HEK293 (cell line): ENCODE data around the gene TMUB1.

ENCODE experiments used
- CTCF ChIA-PET: fragments of 350-600 bp; formaldehyde crosslinking; extraction: SDS; loops from one replicate; lab custom pipeline; 2021; ENCODE audit warnings: antibody characterized with exemption; lab: Yijun Ruan, JAX
- POLR2A ChIA-PET: fragments of 300-600 bp; formaldehyde crosslinking; extraction: SDS; loops from one replicate; lab custom pipeline; 2020; ENCODE audit warnings: antibody characterized with exemption, inconsistent platforms; lab: Yijun Ruan, JAX
- H3K27ac ChIP-seq: fragments of 200-500 bp; sonication (Bioruptor generic); 2 replicates; pipeline ENCODE4 v1.5.1; 2014; ENCODE audit warnings: low read depth, low read length, control low read depth, inconsistent platforms; ENCODE audit errors: extremely low read depth
- H3K36me3 ChIP-seq, 2 experiments: fragments of 200-500 bp in 1 of 2; sonication (Bioruptor generic) in 1 of 2; 1 replicate in 1 of 2; 2 replicates in 1 of 2; pipeline ENCODE4 v1.5.1; 2014 to 2017; ENCODE audit warnings: inconsistent platforms in 2 of 2, low read length in 2 of 2; ENCODE audit not compliant: control insufficient read depth in 2 of 2, insufficient read depth in 1 of 2
- H3K4me1 ChIP-seq: fragments of 200-500 bp; sonication (Bioruptor generic); 2 replicates; pipeline ENCODE4 v1.5.1; 2014; ENCODE audit warnings: mild to moderate bottlenecking, low read length, inconsistent platforms; ENCODE audit not compliant: control insufficient read depth, insufficient read depth
- H3K4me3 ChIP-seq: 2 replicates; pipeline ENCODE4 v1.5.1; 2011; ENCODE audit warnings: low read depth, mild to moderate bottlenecking, control low read depth, low read length, moderate library complexity
- H3K9me3 ChIP-seq: fragments of 200-500 bp; sonication (Bioruptor generic); 2 replicates; pipeline ENCODE4 v1.5.1; 2014; ENCODE audit warnings: low read depth, low read length, inconsistent platforms; ENCODE audit not compliant: control insufficient read depth, insufficient read depth
- GLIS1 ChIP-seq: fragments of 450-650 bp; formaldehyde crosslinking; IDR thresholded peaks from 2 replicates; pipeline ENCODE4 v1.5.1; 2016; ENCODE audit warnings: missing biosample characterization, missing genetic modification characterization
- GLIS2 ChIP-seq: fragments of 450-650 bp; formaldehyde crosslinking; IDR thresholded peaks from 2 replicates; pipeline ENCODE4 v1.5.1; 2016; ENCODE audit warnings: missing biosample characterization, missing genetic modification characterization
- HOXD13 ChIP-seq: sonication (generic); formaldehyde crosslinking; IDR thresholded peaks from 2 replicates; pipeline ENCODE4 v1.8.0; 2022; ENCODE audit warnings: missing genetic modification reagents, borderline replicate concordance
- KLF10 ChIP-seq: fragments of 450-650 bp; IDR thresholded peaks from 2 replicates; pipeline ENCODE4 v1.5.1; 2018; ENCODE audit warnings: missing biosample characterization, mild to moderate bottlenecking, missing genetic modification characterization
- OSR2 ChIP-seq: fragments of 450-650 bp; formaldehyde crosslinking; IDR thresholded peaks from 2 replicates; pipeline ENCODE4 v1.5.1; 2016; ENCODE audit warnings: missing biosample characterization, missing genetic modification characterization
- SALL2 ChIP-seq: fragments of 450-650 bp; formaldehyde crosslinking; IDR thresholded peaks from 2 replicates; pipeline ENCODE4 v1.5.0; 2017; ENCODE audit warnings: missing biosample characterization, mild to moderate bottlenecking, missing genetic modification characterization, borderline replicate concordance
- ZNF157 ChIP-seq: fragments of 450-650 bp; formaldehyde crosslinking; IDR thresholded peaks from 2 replicates; pipeline ENCODE4 v1.5.1; 2016; ENCODE audit warnings: missing biosample characterization, missing genetic modification characterization
- ZNF175 ChIP-seq: fragments of 450-650 bp; formaldehyde crosslinking; IDR thresholded peaks from 2 replicates; pipeline ENCODE4 v1.5.1; 2016; ENCODE audit warnings: missing biosample characterization, missing genetic modification characterization
- ZNF19 ChIP-seq: fragments of 450-650 bp; formaldehyde crosslinking; IDR thresholded peaks from 2 replicates; pipeline ENCODE4; 2016; ENCODE audit warnings: missing biosample characterization, missing genetic modification characterization, low read depth
- ZNF274 ChIP-seq, 2 experiments: fragments of 200-500 bp in 1 of 2; fragments of 450-650 bp in 1 of 2; sonication (Bioruptor generic) in 1 of 2; formaldehyde crosslinking in 1 of 2; IDR thresholded peaks; 2 replicates each; pipeline versions ENCODE4 v1.5.1 to v1.6.1; 2014 to 2016; ENCODE audit warnings: borderline replicate concordance in 1 of 2, inconsistent platforms in 1 of 2, low read length in 1 of 2, missing biosample characterization in 1 of 2, missing genetic modification characterization in 1 of 2
- ZNF473 ChIP-seq: fragments of 450-650 bp; formaldehyde crosslinking; IDR thresholded peaks from 2 replicates; pipeline ENCODE4 v1.5.1; 2017; ENCODE audit warnings: missing biosample characterization, missing genetic modification characterization
- ZNF501 ChIP-seq: fragments of 450-650 bp; formaldehyde crosslinking; IDR thresholded peaks from 2 replicates; pipeline ENCODE4 v1.5.1; 2016; ENCODE audit warnings: missing biosample characterization, missing genetic modification characterization
- ZNF510 ChIP-seq: fragments of 450-650 bp; formaldehyde crosslinking; IDR thresholded peaks from 2 replicates; pipeline ENCODE4 v1.5.1; 2018; ENCODE audit warnings: mild to moderate bottlenecking, missing genetic modification characterization, missing biosample characterization; ENCODE audit not compliant: insufficient replicate concordance
- ZNF521 ChIP-seq: fragments of 450-650 bp; formaldehyde crosslinking; IDR thresholded peaks from 2 replicates; pipeline ENCODE4 v1.5.1; 2017; ENCODE audit warnings: missing biosample characterization, mild to moderate bottlenecking, missing genetic modification characterization
- ZNF544 ChIP-seq: fragments of 450-650 bp; formaldehyde crosslinking; IDR thresholded peaks from 2 replicates; pipeline ENCODE4 v1.5.0; 2017; ENCODE audit warnings: missing biosample characterization, missing genetic modification characterization
- ZNF571 ChIP-seq: fragments of 450-650 bp; formaldehyde crosslinking; IDR thresholded peaks from 2 replicates; pipeline ENCODE4 v1.5.0; 2017; ENCODE audit warnings: missing biosample characterization, missing genetic modification characterization
- ZNF664 ChIP-seq: fragments of 450-650 bp; formaldehyde crosslinking; IDR thresholded peaks from 2 replicates; pipeline ENCODE4 v1.5.1; 2016; ENCODE audit warnings: missing biosample characterization, missing genetic modification characterization
- ZNF670 ChIP-seq: fragments of 450-650 bp; formaldehyde crosslinking; IDR thresholded peaks from 2 replicates; pipeline ENCODE4 v1.5.1; 2016; ENCODE audit warnings: missing biosample characterization, missing genetic modification characterization, low read depth
- ZNF791 ChIP-seq: fragments of 450-650 bp; formaldehyde crosslinking; IDR thresholded peaks from 2 replicates; pipeline ENCODE4 v1.5.1; 2016; ENCODE audit warnings: missing biosample characterization, missing genetic modification characterization
- ZSCAN16 ChIP-seq: fragments of 450-650 bp; formaldehyde crosslinking; IDR thresholded peaks from 2 replicates; pipeline ENCODE4 v1.5.1; 2016; ENCODE audit warnings: missing biosample characterization, missing genetic modification characterization
- TF ChIP-seq, protein P1 (sequence below): fragments of 450-650 bp; formaldehyde crosslinking; IDR thresholded peaks from 2 replicates; pipeline ENCODE4 v1.5.1; 2016; ENCODE audit warnings: missing biosample characterization, missing genetic modification characterization
- TF ChIP-seq, protein P2 (sequence below): fragments of 450-650 bp; formaldehyde crosslinking; IDR thresholded peaks from 2 replicates; pipeline ENCODE4 v1.5.1; 2016; ENCODE audit warnings: missing biosample characterization, missing genetic modification characterization
- TF ChIP-seq, protein P3 (sequence below): fragments of 450-650 bp; formaldehyde crosslinking; IDR thresholded peaks from 2 replicates; pipeline ENCODE4 v1.5.1; 2016; ENCODE audit warnings: missing biosample characterization, missing genetic modification characterization
- TF ChIP-seq, protein P4 (sequence below): fragments of 450-650 bp; formaldehyde crosslinking; IDR thresholded peaks from 2 replicates; pipeline ENCODE4; 2016; ENCODE audit warnings: missing biosample characterization, missing genetic modification characterization
- TF ChIP-seq, protein P5 (sequence below): IDR thresholded peaks from 2 replicates; pipeline ENCODE4 v1.6.1; 2011; ENCODE audit warnings: mild to moderate bottlenecking, low read depth, low read length, borderline replicate concordance
- TF ChIP-seq, protein P6 (sequence below): fragments of 450-650 bp; formaldehyde crosslinking; IDR thresholded peaks from 2 replicates; pipeline ENCODE4 v1.5.1; 2016; ENCODE audit warnings: missing biosample characterization, missing genetic modification characterization

The TMUB1 gene

DNA sequence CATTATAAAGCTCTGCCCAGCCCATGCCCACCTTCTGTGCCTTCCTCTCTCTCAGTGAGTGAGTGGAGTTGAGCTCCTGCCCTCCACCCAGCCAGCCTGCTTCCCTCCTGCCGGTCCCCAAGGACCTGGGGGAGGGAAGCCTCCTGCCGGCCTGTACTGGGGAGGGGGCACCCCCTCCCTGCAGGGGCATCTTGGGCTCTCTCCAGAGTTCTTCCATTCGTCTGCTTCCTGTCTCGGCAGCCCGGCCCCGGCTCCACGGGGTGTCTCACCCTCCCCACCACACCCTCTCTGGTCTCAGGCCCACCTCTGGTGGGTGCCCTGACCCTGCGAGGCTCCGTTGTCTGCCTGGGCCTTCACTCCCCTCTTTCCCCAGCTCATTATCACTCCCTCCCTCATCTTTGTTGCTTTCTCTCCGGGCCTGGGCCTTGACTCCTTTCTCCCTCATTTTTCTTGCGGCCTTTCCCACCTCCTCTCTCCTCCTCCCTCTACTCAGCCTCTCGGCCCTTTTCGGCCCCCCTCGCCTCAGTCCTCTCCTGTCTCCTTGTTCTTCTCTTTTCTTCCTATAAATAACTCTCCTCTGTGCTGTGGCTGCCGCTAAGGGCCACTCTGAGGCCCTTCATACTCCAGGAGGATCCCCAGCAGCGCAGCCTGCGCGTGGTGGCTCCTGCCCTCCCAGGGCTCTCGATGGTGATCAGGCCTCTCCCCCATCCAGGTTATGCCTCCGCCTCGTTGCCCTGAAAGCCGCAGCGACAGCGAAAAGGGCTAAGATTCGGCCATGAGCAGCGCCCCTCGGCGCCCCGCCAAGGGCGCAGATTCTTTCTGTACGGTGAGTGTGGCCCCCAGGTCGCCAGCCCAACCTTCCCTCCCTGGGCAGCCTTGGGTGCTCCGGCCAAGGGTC is 21.8 kb downstream of the TMUB1 start:
- ChIA-PET CTCF (interaction anchor here (0.9 to 2.3 kb wide), 5 partner anchors 16 to 53 kb away, joined by 3 to 14 read pairs (median 5); no protein-coding TSS in a partner anchor), POLR2A (interaction anchor here (1.3 to 3.4 kb wide), 6 partner anchors 12 to 33 kb away, joined by 4 to 22 read pairs (median 8); partner anchors contain the start of genes ABCB8 and FASTK)
- no peak overlapping the region for H3K27ac ChIP-seq
- H3K36me3 ChIP-seq: peaks cover 0 to 45% of the 10 kb centered on the region in 2 experiments; a peak in 1 of 3 replicates
- no peaks in the 10 kb centered on the region for H3K9me3 ChIP-seq
- no peaks in the 10 kb centered on the region; the same call in 1 of the 2 replicates for H3K4me1 ChIP-seq
- H3K4me3 ChIP-seq: no peak overlapping the region
- TF ChIP-seq, protein P1, sequence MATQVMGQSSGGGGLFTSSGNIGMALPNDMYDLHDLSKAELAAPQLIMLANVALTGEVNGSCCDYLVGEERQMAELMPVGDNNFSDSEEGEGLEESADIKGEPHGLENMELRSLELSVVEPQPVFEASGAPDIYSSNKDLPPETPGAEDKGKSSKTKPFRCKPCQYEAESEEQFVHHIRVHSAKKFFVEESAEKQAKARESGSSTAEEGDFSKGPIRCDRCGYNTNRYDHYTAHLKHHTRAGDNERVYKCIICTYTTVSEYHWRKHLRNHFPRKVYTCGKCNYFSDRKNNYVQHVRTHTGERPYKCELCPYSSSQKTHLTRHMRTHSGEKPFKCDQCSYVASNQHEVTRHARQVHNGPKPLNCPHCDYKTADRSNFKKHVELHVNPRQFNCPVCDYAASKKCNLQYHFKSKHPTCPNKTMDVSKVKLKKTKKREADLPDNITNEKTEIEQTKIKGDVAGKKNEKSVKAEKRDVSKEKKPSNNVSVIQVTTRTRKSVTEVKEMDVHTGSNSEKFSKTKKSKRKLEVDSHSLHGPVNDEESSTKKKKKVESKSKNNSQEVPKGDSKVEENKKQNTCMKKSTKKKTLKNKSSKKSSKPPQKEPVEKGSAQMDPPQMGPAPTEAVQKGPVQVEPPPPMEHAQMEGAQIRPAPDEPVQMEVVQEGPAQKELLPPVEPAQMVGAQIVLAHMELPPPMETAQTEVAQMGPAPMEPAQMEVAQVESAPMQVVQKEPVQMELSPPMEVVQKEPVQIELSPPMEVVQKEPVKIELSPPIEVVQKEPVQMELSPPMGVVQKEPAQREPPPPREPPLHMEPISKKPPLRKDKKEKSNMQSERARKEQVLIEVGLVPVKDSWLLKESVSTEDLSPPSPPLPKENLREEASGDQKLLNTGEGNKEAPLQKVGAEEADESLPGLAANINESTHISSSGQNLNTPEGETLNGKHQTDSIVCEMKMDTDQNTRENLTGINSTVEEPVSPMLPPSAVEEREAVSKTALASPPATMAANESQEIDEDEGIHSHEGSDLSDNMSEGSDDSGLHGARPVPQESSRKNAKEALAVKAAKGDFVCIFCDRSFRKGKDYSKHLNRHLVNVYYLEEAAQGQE (tag by site-specific recombination): no peak
- TF ChIP-seq, protein P2, sequence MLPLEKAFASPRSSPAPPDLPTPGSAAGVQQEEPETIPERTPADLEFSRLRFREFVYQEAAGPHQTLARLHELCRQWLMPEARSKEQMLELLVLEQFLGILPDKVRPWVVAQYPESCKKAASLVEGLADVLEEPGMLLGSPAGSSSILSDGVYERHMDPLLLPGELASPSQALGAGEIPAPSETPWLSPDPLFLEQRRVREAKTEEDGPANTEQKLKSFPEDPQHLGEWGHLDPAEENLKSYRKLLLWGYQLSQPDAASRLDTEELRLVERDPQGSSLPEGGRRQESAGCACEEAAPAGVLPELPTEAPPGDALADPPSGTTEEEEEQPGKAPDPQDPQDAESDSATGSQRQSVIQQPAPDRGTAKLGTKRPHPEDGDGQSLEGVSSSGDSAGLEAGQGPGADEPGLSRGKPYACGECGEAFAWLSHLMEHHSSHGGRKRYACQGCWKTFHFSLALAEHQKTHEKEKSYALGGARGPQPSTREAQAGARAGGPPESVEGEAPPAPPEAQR: no peak
- TF ChIP-seq OSR2 (tag by site-specific recombination): no peak
- TF ChIP-seq SALL2 (tag by site-specific recombination): no peak
- no peak for TF ChIP-seq HOXD13
- no peak for TF ChIP-seq ZNF473 (tag by site-specific recombination)
- 0 out of 2 replicates have a peak, but pooled peaks have one; percentile 18 for TF ChIP-seq GLIS2 (tag by site-specific recombination)
- TF ChIP-seq ZNF274 (IDR thresholded peaks at IDR 0.05; ENCODE audit: low read length): no peak
- TF ChIP-seq ZNF274 (tag by site-specific recombination; IDR thresholded peaks at IDR 0.05; ENCODE audit: borderline replicate concordance): no peak
- TF ChIP-seq ZNF670 (tag by site-specific recombination): no peak
- TF ChIP-seq, protein P3, sequence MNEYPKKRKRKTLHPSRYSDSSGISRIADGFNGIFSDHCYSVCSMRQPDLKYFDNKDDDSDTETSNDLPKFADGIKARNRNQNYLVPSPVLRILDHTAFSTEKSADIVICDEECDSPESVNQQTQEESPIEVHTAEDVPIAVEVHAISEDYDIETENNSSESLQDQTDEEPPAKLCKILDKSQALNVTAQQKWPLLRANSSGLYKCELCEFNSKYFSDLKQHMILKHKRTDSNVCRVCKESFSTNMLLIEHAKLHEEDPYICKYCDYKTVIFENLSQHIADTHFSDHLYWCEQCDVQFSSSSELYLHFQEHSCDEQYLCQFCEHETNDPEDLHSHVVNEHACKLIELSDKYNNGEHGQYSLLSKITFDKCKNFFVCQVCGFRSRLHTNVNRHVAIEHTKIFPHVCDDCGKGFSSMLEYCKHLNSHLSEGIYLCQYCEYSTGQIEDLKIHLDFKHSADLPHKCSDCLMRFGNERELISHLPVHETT (tag by site-specific recombination): no peak
- TF ChIP-seq GLIS1 (tag by site-specific recombination): peak; percentile 79
- TF ChIP-seq ZNF791 (tag by site-specific recombination): no peak
- no peak for TF ChIP-seq ZNF521 (tag by site-specific recombination)
- TF ChIP-seq, protein P4, sequence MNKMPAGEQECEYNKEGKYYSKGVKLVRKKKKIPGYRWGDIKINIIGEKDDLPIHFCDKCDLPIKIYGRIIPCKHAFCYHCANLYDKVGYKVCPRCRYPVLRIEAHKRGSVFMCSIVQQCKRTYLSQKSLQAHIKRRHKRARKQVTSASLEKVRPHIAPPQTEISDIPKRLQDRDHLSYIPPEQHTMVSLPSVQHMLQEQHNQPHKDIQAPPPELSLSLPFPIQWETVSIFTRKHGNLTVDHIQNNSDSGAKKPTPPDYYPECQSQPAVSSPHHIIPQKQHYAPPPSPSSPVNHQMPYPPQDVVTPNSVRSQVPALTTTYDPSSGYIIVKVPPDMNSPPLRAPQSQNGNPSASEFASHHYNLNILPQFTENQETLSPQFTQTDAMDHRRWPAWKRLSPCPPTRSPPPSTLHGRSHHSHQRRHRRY (tag by site-specific recombination): no peak
- TF ChIP-seq, protein P5, sequence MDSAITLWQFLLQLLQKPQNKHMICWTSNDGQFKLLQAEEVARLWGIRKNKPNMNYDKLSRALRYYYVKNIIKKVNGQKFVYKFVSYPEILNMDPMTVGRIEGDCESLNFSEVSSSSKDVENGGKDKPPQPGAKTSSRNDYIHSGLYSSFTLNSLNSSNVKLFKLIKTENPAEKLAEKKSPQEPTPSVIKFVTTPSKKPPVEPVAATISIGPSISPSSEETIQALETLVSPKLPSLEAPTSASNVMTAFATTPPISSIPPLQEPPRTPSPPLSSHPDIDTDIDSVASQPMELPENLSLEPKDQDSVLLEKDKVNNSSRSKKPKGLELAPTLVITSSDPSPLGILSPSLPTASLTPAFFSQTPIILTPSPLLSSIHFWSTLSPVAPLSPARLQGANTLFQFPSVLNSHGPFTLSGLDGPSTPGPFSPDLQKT: no peak
- TF ChIP-seq ZNF501 (tag by site-specific recombination): no peak
- no peak for TF ChIP-seq ZNF510
- no peak for TF ChIP-seq ZNF544 (tag by site-specific recombination)
- no peak for TF ChIP-seq ZSCAN16
- TF ChIP-seq ZNF19 (tag by site-specific recombination): no peak
- TF ChIP-seq ZNF571 (tag by site-specific recombination): no peak
- no peak for TF ChIP-seq ZNF664 (tag by site-specific recombination)
- TF ChIP-seq ZNF175 (tag by site-specific recombination): no peak
- no peak for TF ChIP-seq ZNF157
- TF ChIP-seq, protein P6, sequence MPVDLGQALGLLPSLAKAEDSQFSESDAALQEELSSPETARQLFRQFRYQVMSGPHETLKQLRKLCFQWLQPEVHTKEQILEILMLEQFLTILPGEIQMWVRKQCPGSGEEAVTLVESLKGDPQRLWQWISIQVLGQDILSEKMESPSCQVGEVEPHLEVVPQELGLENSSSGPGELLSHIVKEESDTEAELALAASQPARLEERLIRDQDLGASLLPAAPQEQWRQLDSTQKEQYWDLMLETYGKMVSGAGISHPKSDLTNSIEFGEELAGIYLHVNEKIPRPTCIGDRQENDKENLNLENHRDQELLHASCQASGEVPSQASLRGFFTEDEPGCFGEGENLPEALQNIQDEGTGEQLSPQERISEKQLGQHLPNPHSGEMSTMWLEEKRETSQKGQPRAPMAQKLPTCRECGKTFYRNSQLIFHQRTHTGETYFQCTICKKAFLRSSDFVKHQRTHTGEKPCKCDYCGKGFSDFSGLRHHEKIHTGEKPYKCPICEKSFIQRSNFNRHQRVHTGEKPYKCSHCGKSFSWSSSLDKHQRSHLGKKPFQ (tag by site-specific recombination): no peak
- TF ChIP-seq KLF10 (tag by site-specific recombination): no peak
